HG03103 (cell line): ENCODE results near the gene CCNC.

Experiments
- ATAC-seq: cut with Tn5 transposase; IDR thresholded peaks from one replicate; pipeline ENCODE4 v1.9.1; 2021; ENCODE audit warnings: low read depth; ENCODE audit not compliant: unreplicated experiment

The CCNC gene

GRCh38 chr6:99568103-99568933 lies at the start of gene CCNC:
TSS of gene CCNC (minus strand) at chr6:99568660. CDS start at chr6:99568527, 133 bp downstream.
- ATAC-seq = peak; percentile 99

- ATAC-seq = no peak
These were observed 48.7 kb upstream of the CCNC start for GRCh38 chr6:99617131-99617530.

- ATAC-seq = no peak
These were observed 46.1 kb upstream of the CCNC start for GRCh38 chr6:99614430-99615186.

GRCh38 chr6:99613705-99614429 lies 45.4 kb upstream of the CCNC start:
- peak; percentile 41 for ATAC-seq

- ATAC-seq = peak; percentile 47
These were observed 44.9 kb upstream of the CCNC start for GRCh38 chr6:99613409-99613704.

GRCh38 chr6:99612551-99613408 lies 44.3 kb upstream of the CCNC start:
- ATAC-seq = no peak

- ATAC-seq = peak; percentile 57
These were observed 42.7 kb upstream of the CCNC start for GRCh38 chr6:99611148-99611547.

- ATAC-seq = no peak
These were observed 41.5 kb upstream of the CCNC start for GRCh38 chr6:99609905-99610489.

- no peak for ATAC-seq
These were observed 40.5 kb upstream of the CCNC start for GRCh38 chr6:99608886-99609482.

- no peak for ATAC-seq
These were observed 39.8 kb upstream of the CCNC start for GRCh38 chr6:99608059-99608885.

- no peak for ATAC-seq
These were observed 39.1 kb upstream of the CCNC start for GRCh38 chr6:99607416-99608036.

GRCh38 chr6:99606656-99607415 lies 38.4 kb upstream of the CCNC start, which contains the start of gene PRDM13:
TSS of gene PRDM13 (plus strand) at chr6:99606833. CDS start at chr6:99607035, 202 bp downstream.
- no peak for ATAC-seq

- no peak for ATAC-seq
These were observed 37.6 kb upstream of the CCNC start for GRCh38 chr6:99605911-99606655.

- ATAC-seq = no peak
These were observed 36.7 kb upstream of the CCNC start for GRCh38 chr6:99605074-99605734.

GRCh38 chr6:99604166-99605073 lies 36.0 kb upstream of the CCNC start:
- ATAC-seq = no peak
